ENCODE data around the gene BAZ1B. TPM values are rescaled to one million over a fixed set of nuclear protein-coding genes. Genes with fewer than 3 reads are reported as not detected.
"Not testable (repeated sequence)": the region's sequence is repeated elsewhere in the genome, so short reads cannot be mapped to it uniquely, and the experiment has no call there.

BAZ1B gene
- total and polyA plus RNA-seq, 8 donors = 8.9 to 210 (median 46.5) TPM

DNA sequence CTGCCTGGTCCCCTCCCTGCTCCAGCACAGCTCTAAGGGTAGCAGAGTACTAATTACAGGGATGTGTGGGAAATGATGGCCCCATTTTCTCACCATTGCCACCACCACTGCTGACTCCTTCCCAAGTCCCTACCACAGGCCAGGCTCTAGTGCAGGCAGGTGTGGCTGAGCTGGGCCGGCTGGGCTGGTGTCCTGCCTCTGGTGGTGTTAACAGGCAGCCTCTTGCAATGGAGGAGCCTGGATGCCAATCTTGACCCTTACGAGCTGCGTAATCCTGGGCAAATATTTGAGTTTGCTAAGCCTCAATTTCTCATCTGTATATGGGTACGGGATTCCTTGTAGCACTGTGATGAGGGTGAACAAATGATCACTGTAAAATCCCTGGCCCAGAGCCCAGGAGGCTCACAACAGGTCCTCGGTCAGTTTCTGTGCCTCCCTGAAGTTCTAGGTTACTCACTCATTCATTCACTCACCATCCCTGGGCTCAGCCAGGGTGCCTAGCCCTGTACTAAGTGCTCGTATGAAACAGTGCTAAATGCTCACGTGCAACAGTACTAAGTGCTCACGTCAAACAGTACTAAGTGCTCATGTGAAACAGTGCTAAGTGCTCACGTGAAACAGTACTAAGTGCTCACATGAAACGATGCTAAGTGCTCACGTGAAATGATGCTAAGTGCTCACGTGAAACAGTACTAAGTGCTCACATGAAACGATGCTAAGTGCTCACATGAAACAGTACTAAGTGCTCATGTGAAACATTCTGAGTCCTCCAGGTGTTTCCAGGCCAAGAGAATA is 90.9 kb downstream of the BAZ1B start:
- Histone ChIP-seq H3K9me3 (peaks cover 0 to 9% (median 0%) of the 10 kb centered on the region in 4 donors), H3K4me3 (no peak overlapping the region), H3K4me1 (peaks cover 0 to 20% (median 8%) of the 10 kb centered on the region in 4 donors), H3K36me3 (no peaks in the 10 kb centered on the region), H3K27ac (no peak overlapping the region), H3K27me3 (peaks cover 0 to 57% (median 25%) of the 10 kb centered on the region in 3 donors)
- DNase-seq = no peak
- 70 to 81% (median 79%) methylated on average over 11 to 13 of the region's 13 CpGs for WGBS, 5 donors
- intact Hi-C loops (cut with DNase I; ENCODE audit: low total_unique reads) = loop anchor here (10.0 kb wide), 1 partner anchor 116 kb away; no protein-coding TSS in a partner anchor
- TF ChIP-seq, protein P1, sequence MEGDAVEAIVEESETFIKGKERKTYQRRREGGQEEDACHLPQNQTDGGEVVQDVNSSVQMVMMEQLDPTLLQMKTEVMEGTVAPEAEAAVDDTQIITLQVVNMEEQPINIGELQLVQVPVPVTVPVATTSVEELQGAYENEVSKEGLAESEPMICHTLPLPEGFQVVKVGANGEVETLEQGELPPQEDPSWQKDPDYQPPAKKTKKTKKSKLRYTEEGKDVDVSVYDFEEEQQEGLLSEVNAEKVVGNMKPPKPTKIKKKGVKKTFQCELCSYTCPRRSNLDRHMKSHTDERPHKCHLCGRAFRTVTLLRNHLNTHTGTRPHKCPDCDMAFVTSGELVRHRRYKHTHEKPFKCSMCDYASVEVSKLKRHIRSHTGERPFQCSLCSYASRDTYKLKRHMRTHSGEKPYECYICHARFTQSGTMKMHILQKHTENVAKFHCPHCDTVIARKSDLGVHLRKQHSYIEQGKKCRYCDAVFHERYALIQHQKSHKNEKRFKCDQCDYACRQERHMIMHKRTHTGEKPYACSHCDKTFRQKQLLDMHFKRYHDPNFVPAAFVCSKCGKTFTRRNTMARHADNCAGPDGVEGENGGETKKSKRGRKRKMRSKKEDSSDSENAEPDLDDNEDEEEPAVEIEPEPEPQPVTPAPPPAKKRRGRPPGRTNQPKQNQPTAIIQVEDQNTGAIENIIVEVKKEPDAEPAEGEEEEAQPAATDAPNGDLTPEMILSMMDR (IDR thresholded peaks at IDR 0.05) = no peak
- TF ChIP-seq POLR2AphosphoS5 (IDR thresholded peaks at IDR 0.05) = no peak
- TF ChIP-seq EP300 (IDR thresholded peaks at IDR 0.05) = no peak
- no peak for TF ChIP-seq POLR2A (IDR thresholded peaks at IDR 0.05)

GRCh38 chr7:73430540-73430939 is 91.6 kb downstream of the BAZ1B start:
- H3K27me3 ChIP-seq = peaks cover 0 to 57% (median 25%) of the 10 kb centered on the region in 3 donors
- not testable (repeated sequence) for H3K27ac ChIP-seq, H3K4me3 ChIP-seq, DNase-seq, H3K9me3 ChIP-seq, H3K36me3 ChIP-seq
- intact Hi-C loops (cut with DNase I; ENCODE audit: low total_unique reads) = loop anchor here (10.0 kb wide), 1 partner anchor 116 kb away; no protein-coding TSS in a partner anchor
- WGBS, 5 donors = 80 to 90% (median 84%) methylated on average over 3 to 4 of the region's 4 CpGs
- H3K4me1 ChIP-seq = peaks cover 0 to 13% (median 5%) of the 10 kb centered on the region in 4 donors

DNA sequence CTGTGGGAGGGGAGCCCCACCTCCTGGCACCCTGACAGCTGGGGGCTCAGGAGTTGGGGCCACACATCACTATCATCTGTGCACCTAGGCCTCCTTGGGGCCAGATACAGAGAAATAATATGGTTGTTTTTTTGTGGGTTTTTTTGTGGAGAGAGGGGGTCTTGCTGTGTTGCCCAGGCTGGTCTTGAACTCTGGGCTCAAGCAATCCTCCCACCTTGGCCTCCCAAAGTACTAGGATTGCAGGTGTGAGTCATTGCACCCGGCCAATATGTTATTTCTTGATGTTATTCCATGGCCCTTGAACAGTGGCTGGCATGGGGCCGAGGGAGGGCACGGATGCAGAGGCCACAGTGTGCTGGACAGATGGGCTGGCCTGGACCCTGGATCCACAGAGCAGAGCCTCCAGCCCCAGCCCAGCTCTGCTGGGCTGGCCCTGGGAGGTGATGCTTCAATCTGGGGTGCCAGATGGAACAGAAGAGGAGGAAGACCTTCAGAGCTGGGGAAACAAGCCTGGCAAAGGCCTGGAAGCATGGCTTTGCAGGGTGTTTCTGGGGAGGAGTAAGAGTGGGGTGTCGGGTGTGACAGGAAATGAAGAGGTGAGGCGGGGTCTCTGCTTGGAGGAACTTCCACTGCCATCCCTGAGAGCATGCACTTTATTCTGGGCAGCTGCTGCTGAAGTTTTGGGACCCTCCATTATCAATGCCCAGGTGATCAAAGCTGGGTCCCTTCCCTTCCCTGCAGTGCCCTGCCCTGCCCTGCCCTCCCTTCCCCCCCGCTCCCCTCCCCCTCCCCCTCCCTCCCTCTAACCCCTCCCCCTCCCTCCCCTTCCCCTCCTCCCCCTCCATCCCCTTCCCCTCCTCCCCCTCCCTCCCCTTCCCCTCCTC is 92.2 kb downstream of the BAZ1B start:
- DNase-seq = no peak
- TF ChIP-seq EP300 (IDR thresholded peaks at IDR 0.05) (no peak), POLR2A (IDR thresholded peaks at IDR 0.05) (no peak), POLR2AphosphoS5 (IDR thresholded peaks at IDR 0.05) (no peak)
- TF ChIP-seq, protein P1 (IDR thresholded peaks at IDR 0.05) = no peak
- Histone ChIP-seq H3K27ac (no peak overlapping the region), H3K36me3 (no peaks in the 10 kb centered on the region), H3K4me3 (no peak overlapping the region), H3K9me3 (peaks cover 0 to 9% (median 0%) of the 10 kb centered on the region in 4 donors), H3K4me1 (peaks cover 0 to 11% (median 4%) of the 10 kb centered on the region in 4 donors), H3K27me3 (peaks cover 0 to 51% (median 25%) of the 10 kb centered on the region in 3 donors)
- intact Hi-C loops (cut with DNase I; ENCODE audit: low total_unique reads) = loop anchor here (10.0 kb wide), 1 partner anchor 115 kb away; no protein-coding TSS in a partner anchor
- 64 to 90% (median 81%) methylated on average over 3 to 6 of the region's 6 CpGs for WGBS, 5 donors

GRCh38 chr7:73429215-73429614 is 92.9 kb downstream of the BAZ1B start:
- H3K27ac ChIP-seq = no peak overlapping the region
- WGBS, 5 donors = 31 to 54% (median 41%) methylated on average over 11 to 18 of the region's 18 CpGs

More at GRCh38 chr7:73429215-73429614, 92.9 kb downstream of the BAZ1B start:
- peak in 1 of 2 donors; percentile 67 for DNase-seq
- Histone ChIP-seq H3K9me3 (peaks cover 0 to 2% (median 0%) of the 10 kb centered on the region in 4 donors), H3K4me1 (peaks cover 3 to 14% (median 8%) of the 10 kb centered on the region in 4 donors), H3K27me3 (peaks cover 0 to 45% (median 20%) of the 10 kb centered on the region in 3 donors), H3K4me3 (no peak overlapping the region), H3K36me3 (no peaks in the 10 kb centered on the region)
- TF ChIP-seq EP300 (IDR thresholded peaks at IDR 0.05) = no peak
- no peak for TF ChIP-seq POLR2AphosphoS5 (IDR thresholded peaks at IDR 0.05)
- TF ChIP-seq, protein P1 (IDR thresholded peaks at IDR 0.05) = no peak
- TF ChIP-seq POLR2A (IDR thresholded peaks at IDR 0.05) = no peak
- intact Hi-C loops (cut with DNase I; ENCODE audit: low total_unique reads) = no loop called here

Measured in stomach (tissue), 9 donors.